OCI-LY3 (cell line): Measurements from ENCODE around the gene PLD1.

Experiments
- H2AFZ ChIP-seq: fragments of 200-600, 300-600 bp; shearing (Covaris generic); 2 replicates; pipeline ENCODE4 v1.6.0; 2014; ENCODE audit warnings: antibody characterized with exemption, low read depth, low read length
- H3K27ac ChIP-seq: fragments of 200-600, 300-600 bp; sonication (generic); 2 replicates; pipeline ENCODE4 v1.5.1; 2014; ENCODE audit warnings: mild to moderate bottlenecking, low read length, moderate library complexity, mixed read lengths
- H3K27me3 ChIP-seq: fragments of 200-600, 300-600 bp; sonication (generic); 2 replicates; pipeline ENCODE4 v1.6.1; 2014; ENCODE audit warnings: low read depth, low read length, mixed read lengths
- H3K36me3 ChIP-seq: fragments of 200-600, 300-600 bp; sonication (generic); replicated peaks from 2 replicates; pipeline ENCODE3; 2014; ENCODE audit warnings: low read depth, low read length, mixed read lengths
- H3K4me1 ChIP-seq: fragments of 300-600, 200-600 bp; sonication (generic); 2 replicates; pipeline ENCODE4 v1.6.1; 2014; ENCODE audit warnings: low read length, mixed read lengths
- H3K4me2 ChIP-seq: fragments of 200-600, 300-600 bp; sonication (generic); 2 replicates; pipeline ENCODE4 v1.6.1; 2014; ENCODE audit warnings: low read length, mixed read lengths
- H3K4me3 ChIP-seq: fragments of 300-600, 200-600 bp; sonication (generic); 2 replicates; pipeline ENCODE4 v1.5.1; 2014; ENCODE audit warnings: antibody characterized with exemption, mild to moderate bottlenecking, low read length, moderate library complexity
- H3K79me2 ChIP-seq: fragments of 300-600, 200-600 bp; shearing (Covaris generic); 2 replicates; pipeline ENCODE4 v1.6.1; 2014; ENCODE audit warnings: mild to moderate bottlenecking, low read length, mixed read lengths
- H3K9ac ChIP-seq: fragments of 300-600, 200-600 bp; shearing (Covaris generic); 2 replicates; pipeline ENCODE4 v1.6.0; 2014; ENCODE audit warnings: mild to moderate bottlenecking, low read length, moderate library complexity
- H3K9me3 ChIP-seq: fragments of 200-600, 300-600 bp; shearing (Covaris generic); 2 replicates; pipeline ENCODE4 v1.6.1; 2014; ENCODE audit warnings: low read length, mixed read lengths; ENCODE audit not compliant: insufficient read depth
- H4K20me1 ChIP-seq: fragments of 200-600, 300-600 bp; sonication (generic); 2 replicates; pipeline ENCODE4 v1.6.1; 2016; ENCODE audit warnings: low read length, mixed read lengths; ENCODE audit not compliant: insufficient read depth
- CTCF ChIP-seq: fragments of 200-600, 300-600 bp; sonication (generic); IDR thresholded peaks from 2 replicates; pipeline ENCODE4 v1.5.1; 2014; ENCODE audit warnings: antibody characterized with exemption, low read length, low read depth
- EZH2phosphoT487 ChIP-seq: fragments of 200-600 bp; shearing (Covaris generic); IDR thresholded peaks from 2 replicates; pipeline ENCODE4 v1.6.1; 2018; ENCODE audit warnings: antibody characterized with exemption, mixed run types, low read depth

PLD1 gene

GRCh38 chr3:171551296-171551695 lies 259.0 kb downstream of the PLD1 start:
- no peak overlapping the region for H3K4me3 ChIP-seq
- TF ChIP-seq CTCF (no peak), EZH2phosphoT487 (no peak)

More at GRCh38 chr3:171551296-171551695, 259.0 kb downstream of the PLD1 start:
- H2AFZ ChIP-seq = no peak overlapping the region
- H4K20me1 ChIP-seq = no peaks in the 10 kb centered on the region
- no peaks in the 10 kb centered on the region for H3K36me3 ChIP-seq
- H3K4me2 ChIP-seq = no peak overlapping the region
- H3K79me2 ChIP-seq = no peaks in the 10 kb centered on the region
- H3K9ac ChIP-seq = no peak overlapping the region
- no peak overlapping the region for H3K27ac ChIP-seq
- H3K9me3 ChIP-seq = no peaks in the 10 kb centered on the region
- no peaks in the 10 kb centered on the region for H3K4me1 ChIP-seq
- H3K27me3 ChIP-seq = no peaks in the 10 kb centered on the region
